ENCODE data around the gene DOCK8.
A peak's percentile ranks its signal among the peaks of the same experiment; 100 is the strongest.

DOCK8 gene

GRCh38 chr9:311841-312240, 97.2 kb downstream of the DOCK8 start:
- DNase-seq (ENCODE audit: low spot score): no peak

- no peak for DNase-seq (ENCODE audit: low spot score)
Measured at GRCh38 chr9:312596-313320, 98.1 kb downstream of the DOCK8 start.

- no peak for DNase-seq (ENCODE audit: low spot score)
Measured at GRCh38 chr9:316382-316965, 101.8 kb downstream of the DOCK8 start.

GRCh38 chr9:318646-319045, 104.0 kb downstream of the DOCK8 start:
- DNase-seq (ENCODE audit: low spot score): no peak

- DNase-seq (ENCODE audit: low spot score): no peak
Measured at GRCh38 chr9:324971-325370, 110.3 kb downstream of the DOCK8 start.

GRCh38 chr9:326667-327066, 112.0 kb downstream of the DOCK8 start:
- DNase-seq (ENCODE audit: low spot score): no peak

GRCh38 chr9:328453-328852, 113.8 kb downstream of the DOCK8 start:
- no peak for DNase-seq (ENCODE audit: low spot score)

- no peak for DNase-seq (ENCODE audit: low spot score)
Measured at GRCh38 chr9:331197-331596, 116.5 kb downstream of the DOCK8 start.

GRCh38 chr9:335373-335772, 120.7 kb downstream of the DOCK8 start:
- DNase-seq (ENCODE audit: low spot score): no peak

- no peak for DNase-seq (ENCODE audit: low spot score)
Measured at GRCh38 chr9:336039-336438, 121.4 kb downstream of the DOCK8 start.

GRCh38 chr9:338602-339001, 123.9 kb downstream of the DOCK8 start:
- no peak for DNase-seq (ENCODE audit: low spot score)

GRCh38 chr9:341634-342421, 127.2 kb downstream of the DOCK8 start:
- no peak for DNase-seq (ENCODE audit: low spot score)

- no peak for DNase-seq (ENCODE audit: low spot score)
Measured at GRCh38 chr9:343773-344172, 129.1 kb downstream of the DOCK8 start.

GRCh38 chr9:346111-346571, 131.5 kb downstream of the DOCK8 start:
- DNase-seq (ENCODE audit: low spot score): no peak

- DNase-seq (ENCODE audit: low spot score): peak; percentile 52
Measured at GRCh38 chr9:347667-348292, 133.1 kb downstream of the DOCK8 start.

GRCh38 chr9:350384-350783, 135.7 kb downstream of the DOCK8 start:
- DNase-seq (ENCODE audit: low spot score): no peak

GRCh38 chr9:351916-352315, 137.3 kb downstream of the DOCK8 start:
- DNase-seq (ENCODE audit: low spot score): no peak

- DNase-seq (ENCODE audit: low spot score): no peak
Measured at GRCh38 chr9:353077-353476, 138.4 kb downstream of the DOCK8 start.

GRCh38 chr9:354453-354852, 139.8 kb downstream of the DOCK8 start:
- DNase-seq (ENCODE audit: low spot score): no peak

- DNase-seq (ENCODE audit: low spot score): no peak
Measured at GRCh38 chr9:357560-357959, 142.9 kb downstream of the DOCK8 start.

GRCh38 chr9:362561-363273, 148.1 kb downstream of the DOCK8 start:
- DNase-seq (ENCODE audit: low spot score): no peak

- no peak for DNase-seq (ENCODE audit: low spot score)
Measured at GRCh38 chr9:363274-363612, 148.6 kb downstream of the DOCK8 start.
